HG03064 (cell line): ENCODE data around the gene HP.
"Not testable (repeated sequence)": the region's sequence is repeated elsewhere in the genome, so short reads cannot be mapped to it uniquely, and the experiment has no call there.

Experiments used
- ATAC-seq: cut with Tn5 transposase; IDR thresholded peaks from one replicate; pipeline ENCODE4 v1.9.1; 2021; ENCODE audit warnings: low read depth; ENCODE audit not compliant: unreplicated experiment

Gene HP, protein sequence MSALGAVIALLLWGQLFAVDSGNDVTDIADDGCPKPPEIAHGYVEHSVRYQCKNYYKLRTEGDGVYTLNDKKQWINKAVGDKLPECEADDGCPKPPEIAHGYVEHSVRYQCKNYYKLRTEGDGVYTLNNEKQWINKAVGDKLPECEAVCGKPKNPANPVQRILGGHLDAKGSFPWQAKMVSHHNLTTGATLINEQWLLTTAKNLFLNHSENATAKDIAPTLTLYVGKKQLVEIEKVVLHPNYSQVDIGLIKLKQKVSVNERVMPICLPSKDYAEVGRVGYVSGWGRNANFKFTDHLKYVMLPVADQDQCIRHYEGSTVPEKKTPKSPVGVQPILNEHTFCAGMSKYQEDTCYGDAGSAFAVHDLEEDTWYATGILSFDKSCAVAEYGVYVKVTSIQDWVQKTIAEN

DNA sequence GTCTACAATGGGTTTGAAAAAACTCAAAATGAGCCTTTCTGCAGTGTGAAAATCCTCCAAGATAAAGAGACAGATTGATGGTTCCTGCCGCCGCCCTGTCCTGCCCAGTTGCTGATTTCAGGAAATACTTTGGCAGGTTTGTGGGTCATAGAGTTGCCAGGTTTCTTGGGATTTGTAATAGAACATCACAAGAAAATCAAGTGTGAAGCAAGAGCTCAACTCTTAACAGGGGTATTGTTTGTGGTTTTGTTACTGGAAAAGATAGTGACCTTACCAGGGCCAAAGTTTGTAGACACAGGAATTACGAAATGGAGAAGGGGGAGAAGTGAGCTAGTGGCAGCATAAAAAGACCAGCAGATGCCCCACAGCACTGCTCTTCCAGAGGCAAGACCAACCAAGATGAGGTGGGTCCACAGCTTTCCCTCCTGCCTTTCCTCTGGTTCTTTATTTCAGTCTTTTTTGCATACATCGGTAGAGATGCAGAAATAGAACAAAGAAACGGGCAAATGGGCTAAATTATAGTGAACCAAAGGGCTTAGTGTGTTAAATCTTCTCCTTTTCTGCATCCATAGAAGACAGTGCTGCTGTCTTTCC lies at the start of gene HP:
HP (plus strand) TSS at position 252 of the 594 bp plus-strand sequence; CDS start at position 400, 148 bp downstream.
- not testable (repeated sequence) for ATAC-seq

DNA sequence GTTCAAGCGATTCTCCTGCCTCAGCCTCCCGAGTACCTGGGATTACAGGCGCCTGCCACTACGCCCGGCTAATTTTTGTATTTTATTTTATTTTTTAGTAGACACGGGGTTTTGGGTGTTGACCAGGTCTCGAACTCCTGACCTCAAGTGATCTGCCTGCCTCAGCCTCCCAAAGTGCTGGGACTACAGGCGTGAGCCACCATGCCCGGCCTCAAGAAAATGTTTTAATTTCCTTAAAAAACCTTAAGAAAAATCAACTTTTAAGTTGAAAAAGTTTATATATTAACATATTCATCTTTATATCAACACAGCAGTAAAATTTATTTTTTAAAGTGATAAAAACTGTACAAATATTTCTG lies 46.3 kb upstream of the HP start:
- ATAC-seq = not testable (repeated sequence)

DNA sequence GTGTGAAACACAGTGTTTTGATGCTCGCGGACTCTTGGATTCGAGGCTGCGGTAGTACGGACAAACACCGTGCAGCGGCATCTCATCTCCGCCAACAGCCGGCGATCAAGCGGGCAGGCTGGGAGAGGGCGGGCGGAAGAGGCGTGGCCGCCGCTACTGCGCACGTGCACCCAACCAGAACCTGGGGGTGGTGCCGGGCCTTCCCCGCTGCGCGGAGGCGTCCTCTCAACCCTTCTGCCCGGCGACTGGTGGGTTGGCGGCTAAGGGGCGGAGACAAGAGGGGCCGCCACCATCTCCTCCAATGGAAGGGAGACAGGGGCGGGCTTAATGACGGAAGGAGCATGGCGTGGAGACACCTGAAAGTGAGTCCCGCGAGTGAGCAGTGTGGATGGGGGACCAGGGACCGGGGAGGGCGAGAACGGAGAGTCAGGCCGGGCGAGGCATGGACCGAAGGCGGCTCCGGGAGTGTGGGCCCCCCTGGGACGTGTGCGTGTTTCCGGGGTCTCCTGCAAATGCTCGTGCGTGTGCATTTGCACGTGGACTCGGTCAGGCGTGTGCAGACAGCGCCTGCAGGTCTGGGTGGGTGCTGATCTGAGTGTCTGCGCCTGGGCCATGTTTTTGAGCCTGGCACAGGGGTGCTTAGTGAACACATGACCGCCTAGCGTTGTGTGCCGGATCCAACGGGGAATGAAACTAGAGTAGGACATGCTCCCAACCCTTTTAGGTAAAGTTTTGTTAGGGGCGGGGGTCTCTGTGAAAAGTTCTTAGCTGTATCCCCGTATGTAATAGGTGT lies 45.7 kb upstream of the HP start, which contains the start of gene DHODH:
DHODH (plus strand) TSS at position 321 of the 793 bp plus-strand sequence; CDS start at position 342, 21 bp downstream.
- ATAC-seq = peak; percentile 100

- ATAC-seq = no peak
Measured at GRCh38 chr16:72009779-72010178, 44.5 kb upstream of the HP start.

GRCh38 chr16:72012607-72013006 lies 41.7 kb upstream of the HP start:
- no peak for ATAC-seq

- ATAC-seq = no peak
Measured at GRCh38 chr16:72013389-72013788, 40.9 kb upstream of the HP start.

DNA sequence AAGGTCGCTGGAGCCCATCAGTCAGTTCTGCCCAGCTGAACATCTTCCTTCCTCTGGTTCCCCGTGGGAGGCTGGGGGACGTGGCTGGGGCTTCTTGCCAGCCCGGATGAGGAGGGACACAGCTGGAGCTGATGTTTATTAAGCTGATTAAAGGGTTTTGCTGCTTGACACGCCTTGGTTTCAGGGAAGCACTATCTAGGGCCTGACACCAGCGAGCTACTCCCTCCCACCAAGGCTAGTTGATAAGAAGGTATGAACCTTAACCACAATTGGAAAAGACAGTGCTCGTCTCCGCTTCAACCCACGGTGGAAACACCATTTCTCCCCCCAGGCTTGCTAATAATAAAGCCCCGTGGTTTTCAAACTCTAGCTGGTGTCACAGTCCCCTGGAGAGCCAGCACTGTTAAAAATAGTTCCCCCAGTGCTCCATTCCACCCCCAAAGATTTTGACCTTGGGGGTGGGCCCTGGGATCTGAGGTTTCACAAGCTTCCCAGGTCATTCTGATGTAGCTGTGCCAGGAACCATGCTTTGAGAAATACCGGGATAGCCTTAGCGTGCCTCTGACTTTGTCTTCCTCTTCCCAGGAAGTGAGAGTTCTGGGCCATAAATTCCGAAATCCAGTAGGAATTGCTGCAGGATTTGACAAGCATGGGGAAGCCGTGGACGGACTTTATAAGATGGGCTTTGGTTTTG lies 40.3 kb upstream of the HP start:
- ATAC-seq = no peak

GRCh38 chr16:72014675-72015074 lies 39.6 kb upstream of the HP start:
- ATAC-seq = no peak

DNA sequence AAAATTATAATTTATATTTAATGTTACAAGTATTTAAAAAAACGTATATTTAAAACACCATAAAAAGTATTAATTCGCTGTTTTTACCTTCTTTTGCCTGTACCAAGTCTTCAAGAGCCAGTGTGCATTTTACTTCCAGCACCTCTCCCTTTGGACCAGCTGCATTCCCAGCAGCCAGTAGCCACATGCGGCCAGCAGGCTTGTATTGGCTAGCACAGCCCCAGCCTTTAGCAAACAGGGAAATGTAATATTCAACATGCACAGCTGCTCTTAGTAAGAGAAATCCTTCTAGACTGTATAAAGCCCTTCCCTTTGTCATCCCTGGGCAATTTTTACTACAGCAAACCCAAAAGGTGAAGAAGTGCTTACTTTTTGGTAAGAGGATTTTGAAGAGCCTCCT lies 39.2 kb upstream of the HP start:
- ATAC-seq = no peak

DNA sequence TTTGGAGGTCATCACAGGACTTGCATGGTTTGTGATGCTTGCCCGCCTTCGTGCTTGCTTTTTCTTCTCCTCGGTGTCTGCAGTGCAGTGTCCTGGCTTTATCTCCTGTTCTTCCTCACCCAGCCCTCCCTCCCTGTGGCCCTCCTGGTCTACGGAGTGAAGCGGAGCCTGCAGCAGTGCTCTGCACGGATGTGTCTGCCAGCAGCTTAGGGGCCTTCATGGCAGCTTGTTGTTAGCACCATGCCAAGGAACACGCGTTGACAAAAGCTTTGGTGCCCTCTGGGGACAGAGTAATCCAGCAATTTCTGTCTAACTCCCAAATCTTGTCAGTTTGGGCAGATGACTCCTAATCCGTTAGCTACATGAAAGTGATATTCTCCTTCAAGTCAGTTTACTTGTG lies 35.8 kb upstream of the HP start:
- ATAC-seq = no peak

- ATAC-seq = no peak
Measured at GRCh38 chr16:72021043-72021442, 33.3 kb upstream of the HP start.

DNA sequence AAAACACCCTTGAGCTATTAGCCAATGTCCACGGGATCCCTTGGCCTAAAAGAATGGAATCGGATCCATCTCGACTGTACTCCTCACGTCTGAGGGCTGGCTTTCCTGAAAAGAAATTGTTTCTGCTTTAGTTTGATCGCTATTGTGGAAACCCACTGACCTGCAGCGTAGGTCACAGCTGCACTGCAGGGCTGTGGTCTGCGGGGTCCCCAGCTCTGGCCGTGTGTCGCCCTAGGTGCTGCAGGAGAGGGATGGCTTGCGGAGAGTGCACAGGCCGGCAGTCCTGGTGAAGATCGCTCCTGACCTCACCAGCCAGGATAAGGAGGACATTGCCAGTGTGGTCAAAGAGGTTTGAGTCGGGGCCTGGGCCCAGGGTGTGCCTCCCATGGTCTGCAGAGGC lies 32.2 kb upstream of the HP start:
- ATAC-seq = no peak

GRCh38 chr16:72023962-72024361 lies 30.3 kb upstream of the HP start:
- no peak for ATAC-seq

DNA sequence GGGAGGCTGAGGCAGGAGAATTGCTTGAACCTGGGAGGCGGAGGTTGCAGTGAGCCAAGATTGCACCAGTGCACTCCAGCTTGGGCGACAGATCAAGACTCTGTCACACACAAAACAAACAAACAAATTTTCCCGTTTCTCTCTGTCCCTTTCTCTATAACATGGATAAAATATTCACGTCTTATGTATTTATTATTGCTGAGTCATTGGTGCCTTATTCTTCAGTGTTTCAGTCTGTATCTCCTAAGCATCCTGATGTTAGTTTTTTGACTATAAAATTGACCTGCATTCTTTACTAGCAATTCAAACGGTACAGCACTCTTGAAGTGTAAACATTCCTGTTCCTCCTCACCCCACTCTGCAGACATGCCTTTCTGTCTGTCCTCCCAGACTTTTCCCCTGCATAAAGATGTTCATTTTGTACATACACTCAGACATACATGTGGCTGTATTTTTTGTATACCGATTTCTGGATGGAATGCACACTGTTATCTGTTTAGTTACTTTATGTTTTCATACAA lies 29.4 kb upstream of the HP start:
- ATAC-seq = no peak

GRCh38 chr16:72025404-72026114 lies 28.7 kb upstream of the HP start:
- no peak for ATAC-seq

DNA sequence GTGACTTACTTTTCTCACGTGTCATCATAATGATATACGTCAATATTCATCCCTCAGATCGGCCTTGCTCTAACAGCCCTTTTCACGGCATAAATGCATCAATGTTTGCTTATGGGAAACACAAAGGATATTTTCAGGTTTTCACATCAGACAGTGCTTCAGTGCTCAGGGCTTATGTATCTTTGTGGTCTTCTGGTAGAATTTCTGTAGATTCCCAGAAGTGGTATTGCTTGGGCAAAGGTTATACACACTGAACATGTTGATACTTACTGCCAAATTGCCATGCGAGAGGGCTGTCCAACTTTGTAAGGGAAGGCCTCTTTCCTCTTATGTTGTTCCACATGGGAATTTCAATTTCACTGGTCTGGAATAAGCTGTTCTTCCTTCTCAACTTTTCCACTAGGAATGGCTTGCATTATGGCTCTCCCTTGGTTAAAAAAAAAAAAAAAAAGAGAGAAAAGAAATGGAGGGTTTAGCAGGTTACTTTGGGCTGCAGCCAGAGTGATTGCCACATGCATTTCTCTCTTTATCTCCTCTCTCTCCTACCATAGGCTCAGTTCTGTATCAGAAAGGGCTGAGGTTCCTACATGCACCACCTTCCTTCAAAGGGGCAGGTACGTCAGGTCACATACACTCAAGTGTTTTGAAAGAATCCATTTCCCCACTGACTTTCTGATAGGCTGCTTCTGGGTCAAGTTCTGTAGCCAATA lies 26.5 kb upstream of the HP start:
- no peak for ATAC-seq

- ATAC-seq = no peak
Measured at GRCh38 chr16:72029567-72030271, 24.6 kb upstream of the HP start.

DNA sequence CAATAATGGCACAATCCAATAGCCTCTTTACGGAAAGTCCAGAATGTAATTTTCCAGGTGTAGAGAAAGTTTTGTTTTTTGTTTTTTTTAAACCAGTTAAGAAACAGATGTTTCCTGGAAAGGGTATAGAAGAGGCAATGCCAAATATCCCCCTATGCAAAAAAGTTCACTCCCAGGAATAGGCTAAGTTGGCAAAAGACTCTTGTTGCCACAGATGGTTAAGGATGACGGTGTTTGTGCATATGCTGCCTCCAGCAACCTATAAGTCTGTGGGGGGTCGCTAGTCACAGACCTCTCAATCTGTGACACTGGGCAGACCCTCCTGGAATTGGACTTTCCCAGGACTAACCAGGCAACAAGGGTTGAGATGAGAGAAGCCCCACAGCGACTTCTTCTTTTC lies 20.9 kb upstream of the HP start:
- ATAC-seq = no peak

DNA sequence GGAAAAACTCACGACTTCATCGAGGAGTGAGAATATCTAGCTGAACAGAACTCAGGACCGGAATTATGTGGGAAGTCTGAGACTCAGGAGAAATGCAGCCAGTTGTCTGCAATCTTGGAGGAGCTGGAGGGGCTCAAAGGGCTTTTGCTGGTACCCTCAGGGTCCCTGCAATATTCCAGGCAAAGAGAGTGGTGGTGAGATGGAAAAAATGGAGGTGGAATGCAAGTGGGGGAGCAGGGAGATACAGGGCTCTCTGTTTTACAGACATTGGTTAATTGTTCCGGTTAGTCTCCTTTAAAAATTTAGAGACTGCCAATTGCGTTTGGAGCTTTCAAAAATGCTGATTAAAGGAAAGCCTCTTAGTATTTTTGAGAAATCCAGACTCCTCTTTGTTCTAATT lies 18.2 kb upstream of the HP start:
- ATAC-seq = no peak
